HG03378 (cell line): ENCODE measurements around the gene CAPN10.

ENCODE experiments used
- ATAC-seq: cut with Tn5 transposase; IDR thresholded peaks from one replicate; pipeline ENCODE4 v1.9.1; 2021; ENCODE audit warnings: mild to moderate bottlenecking, moderate library complexity; ENCODE audit not compliant: unreplicated experiment

CAPN10 gene

GRCh38 chr2:240620859-240621258 is 34.3 kb downstream of the CAPN10 start:
- no peak for ATAC-seq

- no peak for ATAC-seq
Observed at GRCh38 chr2:240622060-240622411, 35.5 kb downstream of the CAPN10 start.

GRCh38 chr2:240622531-240623235 is 36.1 kb downstream of the CAPN10 start:
- no peak for ATAC-seq

- no peak for ATAC-seq
Observed at GRCh38 chr2:240623531-240624010, 37.0 kb downstream of the CAPN10 start.

GRCh38 chr2:240624011-240624949 is 37.7 kb downstream of the CAPN10 start:
- no peak for ATAC-seq

- no peak for ATAC-seq
Observed at GRCh38 chr2:240624950-240625621, 38.6 kb downstream of the CAPN10 start, which contains the start of gene GPR35. GPR35 (plus strand) TSS chr2:240625480; CDS start chr2:240629953, 4,473 bp downstream.

GRCh38 chr2:240626531-240627300 is 40.2 kb downstream of the CAPN10 start:
- ATAC-seq, result no peak

GRCh38 chr2:240627736-240628506 is 41.4 kb downstream of the CAPN10 start:
- no peak for ATAC-seq

GRCh38 chr2:240628507-240628807 is 41.9 kb downstream of the CAPN10 start:
- no peak for ATAC-seq

- no peak for ATAC-seq
Observed at GRCh38 chr2:240628808-240629618, 42.5 kb downstream of the CAPN10 start.

- no peak for ATAC-seq
Observed at GRCh38 chr2:240629619-240629967, 43.1 kb downstream of the CAPN10 start.

GRCh38 chr2:240629968-240630770 is 43.6 kb downstream of the CAPN10 start:
- no peak for ATAC-seq

GRCh38 chr2:240630771-240631547 is 44.4 kb downstream of the CAPN10 start:
- ATAC-seq, result no peak

GRCh38 chr2:240631548-240632305 is 45.2 kb downstream of the CAPN10 start:
- ATAC-seq, result no peak

- ATAC-seq, result no peak
Observed at GRCh38 chr2:240632306-240632721, 45.8 kb downstream of the CAPN10 start.

GRCh38 chr2:240635121-240635997 is 48.8 kb downstream of the CAPN10 start:
- no peak for ATAC-seq
